GM04504 (cell line): ENCODE data around the gene GNA12.
A peak's percentile ranks its signal among the peaks of the same experiment; 100 is the strongest.

ENCODE experiments used
- DNase-seq: peaks from one replicate; pipeline ENCODE4 v3.0.0-alpha.2; 2012; ENCODE audit warnings: low read depth

GNA12 gene

DNA sequence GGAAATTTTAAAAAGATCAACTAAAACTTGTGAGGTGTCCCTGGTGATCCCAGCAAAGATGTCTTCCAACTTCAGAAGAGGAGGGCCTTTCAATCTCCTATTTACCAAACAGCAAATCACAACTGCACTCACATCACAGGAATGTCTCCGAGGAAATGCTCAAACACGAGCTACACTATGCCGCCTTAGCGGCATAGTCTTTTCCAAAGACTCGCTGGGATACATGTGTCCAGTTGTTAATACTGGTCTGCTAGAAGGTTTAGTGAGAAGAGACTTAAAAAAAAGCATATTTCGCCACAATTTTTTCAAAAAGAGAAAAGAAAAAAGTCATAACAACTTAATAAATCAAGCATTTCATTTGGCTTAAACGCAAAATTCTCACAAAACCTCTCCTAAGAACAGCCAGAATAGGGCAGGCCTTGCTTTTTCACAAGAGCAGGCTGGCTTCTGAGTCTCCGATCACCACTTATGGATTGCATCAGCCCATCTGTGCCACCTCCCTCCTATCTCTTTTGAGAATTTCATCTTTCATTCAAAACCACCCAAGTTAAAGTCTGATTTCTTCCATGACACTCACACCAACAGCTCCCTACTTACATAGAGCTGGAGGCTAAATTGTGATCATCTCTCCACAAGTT is 66.1 kb downstream of the GNA12 start:
- DNase-seq, result no peak

GRCh38 chr7:2776401-2776800 is 67.7 kb downstream of the GNA12 start:
- no peak for DNase-seq

GRCh38 chr7:2775785-2776184 is 68.3 kb downstream of the GNA12 start:
- DNase-seq, result no peak

GRCh38 chr7:2775376-2775775 is 68.7 kb downstream of the GNA12 start:
- no peak for DNase-seq

- DNase-seq, result no peak
These were observed 69.2 kb downstream of the GNA12 start for GRCh38 chr7:2774935-2775334.

- no peak for DNase-seq
These were observed 69.8 kb downstream of the GNA12 start for GRCh38 chr7:2774280-2774679.

DNA sequence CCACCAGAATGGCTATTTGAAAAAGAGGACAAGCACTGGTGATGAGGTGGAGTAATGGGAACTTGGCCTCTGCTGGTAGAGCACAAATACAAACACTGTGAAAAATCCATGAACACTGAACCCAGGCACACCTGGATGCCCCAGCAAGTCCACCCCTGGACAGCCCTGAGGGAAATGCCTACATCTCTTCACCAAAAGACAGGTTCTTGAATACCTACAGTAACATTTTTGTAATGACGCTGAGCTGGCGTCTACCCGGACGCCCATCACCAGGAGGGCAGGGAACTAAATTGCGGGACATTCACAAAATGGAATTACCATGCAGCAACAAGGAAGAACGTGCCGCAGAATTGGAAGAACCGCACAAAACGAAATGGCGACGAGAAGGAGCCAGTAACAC is 70.5 kb downstream of the GNA12 start:
- no peak for DNase-seq

- no peak for DNase-seq
These were observed 72.8 kb downstream of the GNA12 start for GRCh38 chr7:2771274-2771731.

- DNase-seq, result no peak
These were observed 79.5 kb downstream of the GNA12 start for GRCh38 chr7:2764621-2765020.

DNA sequence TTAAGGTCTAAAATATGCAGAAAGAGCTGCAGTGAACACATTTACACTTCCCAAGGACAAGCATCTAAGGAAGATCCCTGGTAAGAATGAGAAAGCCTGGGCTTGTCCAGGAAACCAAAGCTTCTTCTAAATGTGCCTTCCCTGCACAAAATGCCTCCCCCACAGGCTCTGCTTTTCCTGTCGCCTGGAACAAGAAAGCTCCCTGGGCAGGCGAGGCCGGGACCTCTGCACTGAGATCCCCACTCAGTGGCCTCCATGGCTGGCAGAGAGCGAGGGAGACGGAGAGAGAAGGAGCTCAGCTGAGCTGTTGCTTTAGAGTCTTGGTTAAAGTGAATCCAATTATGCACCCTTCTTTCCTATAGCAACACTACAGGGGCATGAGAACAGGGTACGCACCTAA is 80.5 kb downstream of the GNA12 start:
- no peak for DNase-seq

- DNase-seq, result no peak
These were observed 82.2 kb downstream of the GNA12 start for GRCh38 chr7:2761801-2762497.

GRCh38 chr7:2761131-2761624 is 82.9 kb downstream of the GNA12 start:
- no peak for DNase-seq

GRCh38 chr7:2760098-2760889 is 83.8 kb downstream of the GNA12 start:
- DNase-seq, result peak; percentile 18

GRCh38 chr7:2759736-2760097 is 84.4 kb downstream of the GNA12 start:
- no peak for DNase-seq

DNA sequence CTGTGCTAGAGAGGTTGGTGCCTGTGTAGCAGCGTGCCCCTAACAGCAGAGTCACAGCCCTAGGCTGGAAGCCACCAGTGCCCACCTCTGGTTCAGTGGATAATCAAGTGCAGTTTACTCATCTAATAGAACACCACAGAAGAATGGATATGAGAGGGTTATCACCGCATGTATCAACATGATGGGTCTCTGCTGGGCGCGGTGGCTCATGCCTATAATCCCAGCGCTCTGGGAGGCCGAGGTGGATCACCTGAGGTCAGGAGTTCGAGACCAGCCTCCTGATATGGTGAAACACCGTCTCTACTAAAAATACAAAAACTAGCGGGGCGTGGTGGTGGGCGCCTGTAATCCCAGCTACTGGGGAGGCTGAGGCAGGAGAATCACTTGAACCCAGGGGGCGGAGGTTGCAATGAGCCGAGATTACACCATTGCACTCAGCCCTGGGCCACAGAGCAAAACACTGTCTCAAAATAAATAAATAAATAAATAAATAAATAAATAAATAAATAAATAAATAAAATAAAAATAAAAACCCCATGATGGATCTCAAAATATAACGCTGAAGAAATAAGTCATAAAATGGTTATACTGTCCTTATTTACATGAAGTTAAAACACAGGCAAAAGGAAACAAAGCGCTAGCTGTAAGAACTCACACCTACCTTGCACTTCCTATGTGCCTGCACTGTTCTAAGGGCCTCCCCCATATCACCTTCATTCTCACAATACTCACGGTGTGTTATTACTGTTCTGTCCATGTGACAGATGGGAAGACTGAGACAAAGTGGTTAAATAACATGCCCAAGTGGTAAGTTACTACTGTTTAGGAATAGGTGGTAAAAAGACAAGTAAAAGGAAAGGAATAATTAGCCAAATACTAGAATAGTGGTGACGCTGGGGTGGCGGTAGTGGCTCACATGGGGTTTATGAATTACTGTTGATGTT is 85.2 kb downstream of the GNA12 start:
- no peak for DNase-seq

GRCh38 chr7:2757904-2758672 is 86.0 kb downstream of the GNA12 start:
- DNase-seq, result peak; percentile 95

- peak; percentile 35 for DNase-seq
These were observed 86.7 kb downstream of the GNA12 start for GRCh38 chr7:2757361-2757903.

GRCh38 chr7:2755531-2755930 is 88.6 kb downstream of the GNA12 start:
- no peak for DNase-seq

- no peak for DNase-seq
These were observed 89.2 kb downstream of the GNA12 start for GRCh38 chr7:2754912-2755311.

GRCh38 chr7:2754086-2754485 is 90.0 kb downstream of the GNA12 start:
- no peak for DNase-seq

DNA sequence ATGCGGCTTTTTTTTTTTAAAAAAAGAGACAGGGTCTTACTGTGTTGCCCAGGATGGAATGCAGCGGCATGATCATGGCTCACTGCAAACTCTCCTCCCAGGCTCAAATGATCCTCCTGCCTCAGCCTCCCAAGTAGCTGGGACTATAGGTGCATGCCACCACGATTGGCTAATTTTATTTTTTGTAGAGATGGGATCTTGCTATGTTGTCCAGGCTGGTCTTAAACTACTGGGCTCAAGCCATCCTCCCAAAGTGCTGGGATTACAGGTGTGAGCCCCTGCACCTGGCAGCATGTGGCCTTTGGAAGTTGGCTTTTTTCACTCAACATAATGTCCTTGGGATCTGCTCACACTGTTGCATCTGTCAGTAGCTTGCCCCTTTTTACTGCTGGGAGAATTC is 91.0 kb downstream of the GNA12 start:
- DNase-seq, result no peak
